CD4-positive, alpha-beta T cell (primary cell): ENCODE results near the gene PGR. TPM values are rescaled to one million over a fixed set of nuclear protein-coding genes. Genes with fewer than 3 reads are reported as not detected.

ENCODE experiments used
- ATAC-seq: fragments of 200-7000 bp; cut with Tn5 transposase; one replicate; pipeline ENCODE4 v1.10.0; 2022; ENCODE audit warnings: mild to moderate bottlenecking; ENCODE audit not compliant: poor library complexity
- CTCF ChIA-PET: fragments of 350-600 bp; sonication (Branson Sonifier 250); formaldehyde crosslinking; loops from one replicate; lab custom pipeline; 2021; ENCODE audit warnings: antibody characterized with exemption, inconsistent platforms; lab: Charles Lee
- POLR2A ChIA-PET: fragments of 350-600 bp; sonication (Branson Sonifier 250); formaldehyde crosslinking; loops from one replicate; lab custom pipeline; 2021; ENCODE audit warnings: antibody characterized with exemption, inconsistent platforms; lab: Charles Lee
- DNase-seq, 14 experiments: peaks; one replicate each; pipeline ENCODE4 v3.0.0-alpha.2; 2013 to 2020; ENCODE audit warnings: mixed read lengths in 2 of 14
- H3K27ac ChIP-seq, 2 donors: one replicate each; pipeline versions ENCODE4 v1.5.1 to v1.7.0; 2013; ENCODE audit warnings: low read length in 2 of 2, low read depth in 1 of 2, mild to moderate bottlenecking in 1 of 2
- H3K27me3 ChIP-seq, 2 experiments: 1 replicate in 1 of 2; 2 replicates in 1 of 2; pipeline versions ENCODE4 v1.6.1 to v1.7.0; 2013; ENCODE audit warnings: low read length in 2 of 2, control low read depth in 1 of 2, mild to moderate bottlenecking in 1 of 2, moderate library complexity in 1 of 2; ENCODE audit not compliant: insufficient read depth in 2 of 2, control insufficient read depth in 1 of 2
- H3K36me3 ChIP-seq: one replicate; pipeline ENCODE4 v1.6.1; 2013; ENCODE audit warnings: low read length, control low read depth; ENCODE audit not compliant: insufficient read depth
- H3K4me1 ChIP-seq: one replicate; pipeline ENCODE4 v1.6.1; 2013; ENCODE audit warnings: low read length, control low read depth; ENCODE audit not compliant: insufficient read depth
- H3K4me3 ChIP-seq: one replicate; pipeline ENCODE4 v1.5.1; 2013; ENCODE audit warnings: mild to moderate bottlenecking, low read length, moderate library complexity
- H3K9me3 ChIP-seq, 2 experiments: 1 replicate in 1 of 2; 2 replicates in 1 of 2; pipeline versions ENCODE4 v1.6.1 to v1.7.0; 2013; ENCODE audit warnings: low read length in 2 of 2, mild to moderate bottlenecking in 2 of 2, control low read depth in 1 of 2, moderate library complexity in 1 of 2; ENCODE audit not compliant: control insufficient read depth in 1 of 2, insufficient read depth in 1 of 2
- H3K27ac Mint-ChIP-seq: one replicate; pipeline ENCODE4 v1.8.0; 2020; ENCODE audit warnings: mixed read lengths
- H3K27me3 Mint-ChIP-seq: one replicate; pipeline ENCODE4 v1.8.0; 2021; ENCODE audit warnings: mixed read lengths
- H3K36me3 Mint-ChIP-seq: one replicate; pipeline ENCODE4 v1.8.0; 2021; ENCODE audit warnings: low read depth, mixed read lengths
- H3K4me1 Mint-ChIP-seq: one replicate; pipeline ENCODE4 v1.8.0; 2021; ENCODE audit warnings: low read depth, mixed read lengths
- H3K4me3 Mint-ChIP-seq: one replicate; pipeline ENCODE4 v1.8.0; 2020; ENCODE audit warnings: mild to moderate bottlenecking, mixed read lengths
- H3K9me3 Mint-ChIP-seq: one replicate; pipeline ENCODE4 v1.8.0; 2020; ENCODE audit warnings: mixed read lengths
- CTCF ChIP-seq: fragments of 200-600 bp; IDR thresholded peaks from one replicate; pipeline ENCODE4 v1.8.0; 2022; ENCODE audit warnings: antibody characterized with exemption, mild to moderate bottlenecking
- intact Hi-C, 2 experiments: fragments of 100-400 bp; cut with DNase I in 1 of 2; cut with micrococcal nuclease in 1 of 2; formaldehyde crosslinking; loops; one replicate each; pipeline versions ENCODE4 v1.15.1 to v1.9.0; 2023 to 2025; cut with DNase I, micrococcal nuclease
- total RNA-seq, 174 experiments: library from RNA in 2 of 174; stranded (reverse) in 2 of 174; gene quantifications; one replicate each; pipeline ENCODE4 v1.2.3 and lab custom pipeline; 2021 to 2026

Gene PGR
- total RNA-seq, 2 experiments from 2014 or later: not detected

DNA sequence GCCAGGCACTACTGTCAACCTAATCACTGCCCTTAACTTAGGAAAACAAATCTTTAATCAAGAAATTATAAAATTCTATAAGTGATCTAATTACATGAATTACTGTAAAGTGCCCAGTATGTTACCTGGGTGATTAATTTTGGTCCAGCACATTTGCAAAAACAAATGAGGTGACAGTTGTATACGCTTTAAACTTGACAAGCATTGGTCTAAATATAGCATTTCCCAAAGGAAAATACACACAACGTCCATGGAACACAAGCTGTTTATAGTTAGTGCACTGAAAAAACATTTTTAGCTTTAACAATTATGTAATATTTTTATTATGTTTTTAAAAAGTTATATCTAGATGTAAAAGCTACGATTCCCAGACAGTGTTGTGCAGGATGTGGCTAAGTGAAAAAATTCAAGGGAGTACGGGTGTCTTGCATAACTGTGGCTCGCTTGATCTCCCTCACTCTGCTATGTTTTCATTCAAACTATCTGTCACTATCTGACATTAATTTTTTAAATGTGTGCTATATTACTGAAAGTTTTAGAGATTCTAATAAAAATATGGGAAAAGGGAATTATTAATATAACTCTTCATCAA, 38.8 kb downstream of the PGR start:
- ChIA-PET POLR2A (no interaction called here), CTCF (no interaction called here)
- no peak overlapping the region for H3K27ac Mint-ChIP-seq
- no peak for DNase-seq
- no peak for ATAC-seq
- H3K4me1 ChIP-seq: no peaks in the 10 kb centered on the region
- H3K9me3 ChIP-seq: peaks cover 0 to 9% of the 10 kb centered on the region in 2 experiments
- no peaks in the 10 kb centered on the region for H3K36me3 Mint-ChIP-seq
- peaks cover 15% of the 10 kb centered on the region for H3K9me3 Mint-ChIP-seq
- intact Hi-C loops: no loop called here
- no peak overlapping the region for H3K27ac ChIP-seq
- TF ChIP-seq CTCF: no peak
- no peaks in the 10 kb centered on the region for H3K27me3 Mint-ChIP-seq
- no peaks in the 10 kb centered on the region for H3K27me3 ChIP-seq
- no peak overlapping the region for H3K4me3 ChIP-seq
- no peaks in the 10 kb centered on the region for H3K4me1 Mint-ChIP-seq
- no peak overlapping the region for H3K4me3 Mint-ChIP-seq
- no peaks in the 10 kb centered on the region for H3K36me3 ChIP-seq

DNA sequence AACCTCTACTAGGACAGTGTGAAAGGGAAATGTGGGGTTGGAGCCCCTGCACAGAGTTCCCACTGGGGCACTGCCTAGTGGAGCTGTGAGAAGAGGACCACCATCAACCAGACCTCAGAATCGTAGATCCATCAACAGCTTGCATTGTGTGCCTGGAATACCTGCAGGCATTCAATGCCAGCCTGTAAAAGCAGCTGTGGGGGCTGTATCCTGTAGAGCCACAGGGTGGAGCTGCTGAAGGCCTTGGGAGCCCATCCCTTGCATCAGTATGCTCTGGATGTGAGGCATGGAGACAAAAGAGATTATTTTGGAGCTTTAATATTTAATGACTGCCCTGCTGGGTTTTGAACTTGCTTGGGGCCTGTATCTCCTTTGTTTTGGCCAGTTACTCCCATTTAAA, 46.3 kb downstream of the PGR start:
- no peak overlapping the region for H3K27ac Mint-ChIP-seq
- peaks cover 29% of the 10 kb centered on the region for H3K9me3 Mint-ChIP-seq
- no peak for TF ChIP-seq CTCF
- intact Hi-C loops: no loop called here
- DNase-seq: no peak
- Histone ChIP-seq H3K27ac (no peak overlapping the region), H3K36me3 (no peaks in the 10 kb centered on the region), H3K9me3 (peaks cover 0 to 8% of the 10 kb centered on the region in 2 experiments), H3K4me1 (no peaks in the 10 kb centered on the region), H3K27me3 (no peaks in the 10 kb centered on the region), H3K4me3 (no peak overlapping the region)
- no peak overlapping the region for H3K4me3 Mint-ChIP-seq
- H3K27me3 Mint-ChIP-seq: no peaks in the 10 kb centered on the region
- CTCF ChIA-PET: no interaction called here
- POLR2A ChIA-PET: no interaction called here
- no peaks in the 10 kb centered on the region for H3K36me3 Mint-ChIP-seq
- no peak for ATAC-seq
- H3K4me1 Mint-ChIP-seq: no peaks in the 10 kb centered on the region

DNA sequence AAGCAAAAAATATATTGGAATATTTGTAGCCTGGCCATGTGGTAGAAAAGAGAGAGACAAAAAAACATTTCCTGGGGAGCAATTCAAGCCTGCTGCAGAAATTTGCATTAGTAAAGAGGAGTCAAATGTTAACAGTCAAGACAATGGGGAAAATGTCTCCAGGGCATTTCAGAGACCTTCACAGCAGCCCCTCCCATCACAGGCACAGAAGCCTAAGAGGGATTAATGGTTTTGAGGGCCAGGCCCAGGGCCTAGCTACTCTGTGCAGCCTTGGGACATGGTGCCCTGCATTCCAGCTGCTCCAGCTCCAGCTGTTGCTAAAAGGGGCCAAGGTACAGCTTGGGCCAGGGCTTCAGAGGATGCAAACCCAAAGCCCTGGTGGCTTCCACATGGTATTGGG, 46.8 kb downstream of the PGR start:
- no peak overlapping the region for H3K27ac ChIP-seq
- no peaks in the 10 kb centered on the region for H3K4me1 ChIP-seq
- H3K36me3 Mint-ChIP-seq: no peaks in the 10 kb centered on the region
- peaks cover 0 to 4% of the 10 kb centered on the region in 2 experiments for H3K9me3 ChIP-seq
- no peaks in the 10 kb centered on the region for H3K27me3 Mint-ChIP-seq
- no peak overlapping the region for H3K4me3 ChIP-seq
- CTCF ChIA-PET: no interaction called here
- no peaks in the 10 kb centered on the region for H3K27me3 ChIP-seq
- intact Hi-C loops: no loop called here
- no peak overlapping the region for H3K27ac Mint-ChIP-seq
- ATAC-seq (no peak), DNase-seq (no peak)
- POLR2A ChIA-PET: no interaction called here
- peaks cover 29% of the 10 kb centered on the region for H3K9me3 Mint-ChIP-seq
- TF ChIP-seq CTCF: no peak
- no peak overlapping the region for H3K4me3 Mint-ChIP-seq
- H3K36me3 ChIP-seq: no peaks in the 10 kb centered on the region
- no peaks in the 10 kb centered on the region for H3K4me1 Mint-ChIP-seq
